Spleen (tissue), 7 donors: ENCODE data around the gene SRI.

Experiments used
- POLR2AphosphoS5 ChIP-seq, 3 donors: sonication (generic); formaldehyde crosslinking; IDR thresholded peaks; one replicate each; pipeline ENCODE4 v1.5.1; 2017; ENCODE audit warnings: antibody characterized with exemption in 3 of 3
- TF ChIP-seq, protein P1 (sequence below), 11 experiments: fragments of 200-600 bp in 7 of 11; fragments of 450-650 bp in 4 of 11; sonication (generic) in 4 of 11; IDR thresholded peaks in 8 of 11; conservative IDR thresholded peaks in 3 of 11; 1 replicate in 7 of 11; 2 replicates in 4 of 11; pipeline versions ENCODE4 v1.4.0 to v1.8.0; 2016 to 2021; ENCODE audit warnings: antibody characterized with exemption in 11 of 11, inconsistent platforms in 4 of 11, mild to moderate bottlenecking in 1 of 11
- donor health status: DM: no; HTN: no; CAD: no; lungs with moderate emphysema.
- donor health status: DM: no; HTN: no; CAD: no.
- donor health status: DM: no; HTN: no; CAD: no.

DNA sequence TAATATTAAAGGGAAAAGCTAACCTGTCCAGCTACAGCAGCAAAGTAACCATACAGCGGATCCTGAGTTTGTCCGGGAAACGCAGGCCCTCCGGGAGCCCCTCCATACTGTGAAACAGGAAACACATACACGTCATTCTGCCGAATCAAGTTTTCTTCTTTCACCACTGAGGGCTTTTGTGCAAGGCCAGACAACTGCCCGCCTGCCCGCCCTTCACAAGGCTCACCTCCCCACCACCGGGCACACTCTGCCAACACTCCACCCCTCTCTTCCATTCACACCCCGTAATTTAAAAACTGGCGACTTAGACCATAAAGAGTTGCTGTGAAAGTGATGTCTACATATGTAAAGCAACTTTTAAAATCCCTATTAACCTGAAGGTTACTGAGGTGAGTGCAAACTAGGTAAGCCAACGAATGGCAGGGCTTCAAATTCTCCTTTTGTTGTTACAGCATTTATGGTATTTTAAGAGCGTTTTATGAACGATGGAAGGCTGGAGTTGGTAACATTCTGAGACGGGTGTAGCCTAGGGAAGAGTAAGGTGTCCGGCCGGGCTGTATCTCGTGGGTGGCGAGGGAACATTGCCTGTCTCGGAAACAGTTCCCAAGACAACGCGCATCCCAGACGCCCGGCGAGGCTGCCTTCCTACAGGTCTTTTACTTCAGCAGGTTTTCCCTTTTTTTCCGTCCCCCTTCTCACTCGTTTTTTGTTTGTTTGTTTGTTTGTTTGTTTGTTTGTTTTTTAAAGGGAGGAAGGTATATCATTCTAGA, 817 bp downstream of the SRI start:
- TF ChIP-seq, protein P1, sequence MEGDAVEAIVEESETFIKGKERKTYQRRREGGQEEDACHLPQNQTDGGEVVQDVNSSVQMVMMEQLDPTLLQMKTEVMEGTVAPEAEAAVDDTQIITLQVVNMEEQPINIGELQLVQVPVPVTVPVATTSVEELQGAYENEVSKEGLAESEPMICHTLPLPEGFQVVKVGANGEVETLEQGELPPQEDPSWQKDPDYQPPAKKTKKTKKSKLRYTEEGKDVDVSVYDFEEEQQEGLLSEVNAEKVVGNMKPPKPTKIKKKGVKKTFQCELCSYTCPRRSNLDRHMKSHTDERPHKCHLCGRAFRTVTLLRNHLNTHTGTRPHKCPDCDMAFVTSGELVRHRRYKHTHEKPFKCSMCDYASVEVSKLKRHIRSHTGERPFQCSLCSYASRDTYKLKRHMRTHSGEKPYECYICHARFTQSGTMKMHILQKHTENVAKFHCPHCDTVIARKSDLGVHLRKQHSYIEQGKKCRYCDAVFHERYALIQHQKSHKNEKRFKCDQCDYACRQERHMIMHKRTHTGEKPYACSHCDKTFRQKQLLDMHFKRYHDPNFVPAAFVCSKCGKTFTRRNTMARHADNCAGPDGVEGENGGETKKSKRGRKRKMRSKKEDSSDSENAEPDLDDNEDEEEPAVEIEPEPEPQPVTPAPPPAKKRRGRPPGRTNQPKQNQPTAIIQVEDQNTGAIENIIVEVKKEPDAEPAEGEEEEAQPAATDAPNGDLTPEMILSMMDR (IDR thresholded peaks at IDR 0.05 in 8 of 11, conservative IDR thresholded peaks at IDR 0.05 in 3 of 11): no peak
- TF ChIP-seq POLR2AphosphoS5 (IDR thresholded peaks at IDR 0.05): peak in 2 of 3 donors; percentile 31 to 69
